K562 (cell line): ENCODE measurements around the gene EHD2. TPM values are rescaled to one million over a fixed set of nuclear protein-coding genes. Genes with fewer than 3 reads are reported as not detected.
A peak's percentile ranks its signal among the peaks of the same experiment; 100 is the strongest.

Experiments
- ATAC-seq: fragments of 200-7000 bp; cut with Tn5 transposase; 3 replicates; pipeline ENCODE4 v1.9.1; 2020; ENCODE audit warnings: moderate library complexity
- BruUV-seq: library from RNA; stranded (reverse); fragments of 400-500 nt; replicated peaks from 2 replicates; lab custom pipeline; 2021; lab: Mats Ljungman, UMichigan
- CTCF ChIA-PET: fragments of 300-600 bp; formaldehyde crosslinking; extraction: SDS; loops from one replicate; lab custom pipeline; 2021; ENCODE audit warnings: low intra/inter-chr PET ratio; lab: Yijun Ruan, JAX
- POLR2A ChIA-PET: fragments of 300-600, 350-650 bp; sonication (Branson Sonifier 250); formaldehyde crosslinking; extraction: SDS; loops from one replicate; lab custom pipeline; 2021; ENCODE audit warnings: antibody characterized with exemption, inconsistent platforms; lab: Yijun Ruan, JAX
- DNase-seq, 4 experiments: peaks; one replicate each; pipeline versions ENCODE4 v3.0.0 to v3.0.0-alpha.2; 2011 to 2018; ENCODE audit warnings: low spot score in 3 of 4, mixed read lengths in 3 of 4; ENCODE audit errors: extremely low read depth in 1 of 4
- FAIRE-seq: peaks from 2 replicates; lab custom pipeline; 2011; peaks lifted over from hg19 to GRCh38; lab: Jason Lieb, UNC
- H2AFZ ChIP-seq: 2 replicates; pipeline ENCODE4 v1.6.0; 2011; ENCODE audit warnings: low read depth, low read length, control low read depth, inconsistent platforms
- H3K27ac ChIP-seq: fragments of 200-600 bp; 3 replicates; pipeline ENCODE4 v1.8.0; 2011; ENCODE audit warnings: low read depth, mild to moderate bottlenecking, control low read depth, inconsistent platforms, low read length, moderate library complexity, mixed read lengths; ENCODE audit errors: extremely low read depth
- H3K27me3 ChIP-seq, 2 experiments: fragments of 300-600 bp in 1 of 2; 2 replicates in 1 of 2; 3 replicates in 1 of 2; pipeline versions ENCODE4 v1.6.0 to v1.8.0; 2011; ENCODE audit warnings: inconsistent platforms in 2 of 2, low read length in 2 of 2, mild to moderate bottlenecking in 1 of 2, mixed read lengths in 1 of 2, moderate library complexity in 1 of 2; ENCODE audit not compliant: control insufficient read depth in 2 of 2, insufficient read depth in 2 of 2
- H3K36me3 ChIP-seq: fragments of 300-600 bp; 3 replicates; pipeline ENCODE4 v1.8.0; 2011; ENCODE audit warnings: mild to moderate bottlenecking, low read length, inconsistent platforms; ENCODE audit not compliant: control insufficient read depth, insufficient read depth
- H3K4me1 ChIP-seq, 2 experiments: fragments of 200-600 bp in 1 of 2; replicated peaks in 1 of 2; 2 replicates in 1 of 2; 3 replicates in 1 of 2; pipeline versions ENCODE4 v1.5.1 to v1.8.0; 2011; ENCODE audit warnings: inconsistent platforms in 2 of 2, low read length in 2 of 2, mild to moderate bottlenecking in 1 of 2, mixed read lengths in 1 of 2, moderate library complexity in 1 of 2; ENCODE audit not compliant: control insufficient read depth in 2 of 2, insufficient read depth in 2 of 2
- H3K4me2 ChIP-seq: 2 replicates; pipeline ENCODE4 v1.6.1; 2011; ENCODE audit warnings: low read length, control low read depth, inconsistent platforms, mixed read lengths; ENCODE audit not compliant: insufficient read depth
- H3K4me3 ChIP-seq: fragments of 200-600 bp; sonication (generic), shearing (Covaris generic); 2 replicates; pipeline ENCODE4 v1.5.1; 2016; ENCODE audit warnings: control low read depth, inconsistent platforms
- H3K79me2 ChIP-seq: fragments of 200-600 bp; 3 replicates; pipeline ENCODE4 v1.8.0; 2011; ENCODE audit warnings: low read length, inconsistent platforms; ENCODE audit not compliant: control insufficient read depth, insufficient read depth
- H3K9ac ChIP-seq, 2 experiments: 2 replicates each; pipeline versions ENCODE4 v1.6.0 to v1.6.1; 2011; ENCODE audit warnings: low read depth in 2 of 2, low read length in 2 of 2, control low read depth in 1 of 2, inconsistent platforms in 1 of 2, mild to moderate bottlenecking in 1 of 2, mixed read lengths in 1 of 2; ENCODE audit not compliant: insufficient read depth in 1 of 2
- H3K9me1 ChIP-seq: one replicate; pipeline ENCODE4 v1.6.0; 2011; ENCODE audit warnings: inconsistent platforms, mild to moderate bottlenecking, low read length, moderate library complexity; ENCODE audit not compliant: control insufficient read depth, insufficient read depth
- H3K9me3 ChIP-seq: replicated peaks from 2 replicates; pipeline ENCODE4 v1.5.1; 2011; ENCODE audit warnings: low read depth, low read length, inconsistent platforms; ENCODE audit not compliant: control insufficient read depth, insufficient read depth
- H4K20me1 ChIP-seq: replicated peaks from 2 replicates; pipeline ENCODE4 v1.6.1; 2011; ENCODE audit warnings: low read length, inconsistent platforms, mixed read lengths; ENCODE audit not compliant: control insufficient read depth, insufficient read depth
- BMI1 ChIP-seq: fragments of 150-350 bp; IDR thresholded peaks from 2 replicates; pipeline ENCODE4 v1.6.1; 2014; ENCODE audit warnings: low read length
- BRD9 ChIP-seq: fragments of 450-650 bp; IDR thresholded peaks from 2 replicates; pipeline ENCODE4 v1.6.1; 2018; ENCODE audit warnings: low read depth; ENCODE audit not compliant: partially characterized antibody
- HNRNPUL1 ChIP-seq: fragments of 200-400 bp; formaldehyde crosslinking; IDR thresholded peaks from 2 replicates; pipeline ENCODE4 v1.6.1; 2017; ENCODE audit warnings: low read length
- KDM5B ChIP-seq: fragments of 200-600 bp; sonication (generic); IDR thresholded peaks from 2 replicates; pipeline ENCODE4 v1.6.1; 2012; ENCODE audit warnings: low read depth, mild to moderate bottlenecking, moderate library complexity, low read length, control low read depth, inconsistent platforms; ENCODE audit not compliant: insufficient replicate concordance
- MYC ChIP-seq, 2 experiments: fragments of 250-450 bp in 1 of 2; sonication (Bioruptor Pico) in 1 of 2; IDR thresholded peaks; 2 replicates each; pipeline versions ENCODE4 v1.5.1 to v1.6.1; 2012 to 2021; ENCODE audit warnings: low read depth in 2 of 2, borderline replicate concordance in 1 of 2, improper control_type of control experiment in 1 of 2, low read length in 1 of 2, mild to moderate bottlenecking in 1 of 2, moderate library complexity in 1 of 2
- NCOA1 ChIP-seq: fragments of 450-650 bp; IDR thresholded peaks from 2 replicates; pipeline ENCODE4 v1.6.1; 2016; ENCODE audit warnings: low read depth
- RAD51 ChIP-seq: fragments of 450-650 bp; IDR thresholded peaks from 2 replicates; pipeline ENCODE4 v1.7.1; 2016; ENCODE audit warnings: low read depth, mild to moderate bottlenecking, borderline replicate concordance
- RFX7 ChIP-seq: fragments of 250-450 bp; sonication (Bioruptor Pico); IDR thresholded peaks from 2 replicates; pipeline ENCODE4 v1.5.1; 2021; ENCODE audit warnings: mild to moderate bottlenecking
- SOX6 ChIP-seq: fragments of 450-650 bp; IDR thresholded peaks from 2 replicates; pipeline ENCODE4 v1.6.1; 2014; ENCODE audit warnings: mild to moderate bottlenecking
- SP1 ChIP-seq: sonication (generic); formaldehyde crosslinking; IDR thresholded peaks from 2 replicates; pipeline ENCODE4 v1.8.1; 2022; ENCODE audit warnings: mild to moderate bottlenecking, missing genetic modification reagents
- TAL1 ChIP-seq: fragments of 450-650 bp; IDR thresholded peaks from 2 replicates; pipeline ENCODE4 v1.6.1; 2016; ENCODE audit warnings: mild to moderate bottlenecking
- THRAP3 ChIP-seq: fragments of 450-650 bp; IDR thresholded peaks from 2 replicates; pipeline ENCODE4 v1.6.1; 2016; ENCODE audit warnings: mild to moderate bottlenecking, inconsistent platforms, borderline replicate concordance
- ZEB2 ChIP-seq: fragments of 450-650 bp; IDR thresholded peaks from 2 replicates; pipeline ENCODE4 v1.6.1; 2016
- ZKSCAN3 ChIP-seq: fragments of 250-450 bp; sonication (Bioruptor Pico); IDR thresholded peaks from 2 replicates; pipeline ENCODE4 v1.4.0; 2020
- ZNF184 ChIP-seq: sonication (generic); formaldehyde crosslinking; IDR thresholded peaks from 2 replicates; pipeline ENCODE4 v1.5.0; 2020; ENCODE audit warnings: missing genetic modification reagents
- WGBS: fragments of 100-300 bp; shearing (Covaris generic); methylation state at CpG from one replicate; pipeline ENCODE4 v1.1.6; 2016; ENCODE audit warnings: low coverage, mixed read lengths; ENCODE audit not compliant: insufficient coverage; ENCODE audit errors: missing lambda C conversion rate; 5-methylcytosine and 5-hydroxymethylcytosine counted together
- in situ Hi-C: fragments of 300-500 bp; cut with MboI; formaldehyde crosslinking; loops from 4 replicates; pipeline ENCODE4 v1.15.0; 2018; ENCODE audit warnings: inconsistent platforms, mixed read lengths
- intact Hi-C: fragments of 100-400 bp; cut with micrococcal nuclease; formaldehyde crosslinking; loops from 2 replicates; pipeline ENCODE4 v1.14.2; 2022
- polyA plus RNA-seq, 8 experiments: library from polyadenylated mRNA; depleted of rRNA in 4 of 8; stranded (reverse) in 5 of 8; unstranded in 3 of 8; fragments of >200 nt; fragmentation: Nextera tagmentation in 2 of 8; fragmentation: Illumina TruSeq in 1 of 8; extraction: Ambion mirVana in 2 of 8; extraction: Trizol in 1 of 8; gene quantifications; 2 replicates each; pipeline versions ENCODE4 v1.2.1 to v1.2.3, GENCODE V29; 2011 to 2014; ENCODE audit warnings: inconsistent platforms in 1 of 8, missing spikeins in 1 of 8
- total RNA-seq, 7 experiments: library from RNA; depleted of rRNA in 6 of 7; stranded (reverse); fragments of >200 nt in 6 of 7; fragmentation: Illumina TruSeq in 2 of 7; extraction: Trizol in 2 of 7; gene quantifications; 2 replicates each; pipeline versions ENCODE4 v1.2.1 to v1.2.3, GENCODE V29; 2011 to 2021; ENCODE audit warnings: low replicate concordance in 1 of 7
- TF ChIP-seq, protein P1 (sequence below): fragments of 450-650 bp; IDR thresholded peaks from 2 replicates; pipeline ENCODE4 v1.6.1; 2016; ENCODE audit warnings: missing biosample characterization, missing genetic modification characterization
- TF ChIP-seq, protein P2 (sequence below), 2 experiments: fragments of 450-650 bp; IDR thresholded peaks; 2 replicates each; pipeline ENCODE4 v1.6.1; 2016
- TF ChIP-seq, protein P3 (sequence below): fragments of 250-450 bp; sonication (Bioruptor Pico); IDR thresholded peaks from 2 replicates; pipeline ENCODE4 v1.8.0; 2021; ENCODE audit warnings: borderline replicate concordance, mild to moderate bottlenecking, moderate library complexity; ENCODE audit not compliant: poor library complexity, severe bottlenecking

Gene EHD2
- total and polyA plus RNA-seq, 9 of the 15 experiments (the other 6 are each of a cell fraction or from before 2014, with no cell fraction given), result 1.7 to 32.2 (median 3.0) TPM

DNA sequence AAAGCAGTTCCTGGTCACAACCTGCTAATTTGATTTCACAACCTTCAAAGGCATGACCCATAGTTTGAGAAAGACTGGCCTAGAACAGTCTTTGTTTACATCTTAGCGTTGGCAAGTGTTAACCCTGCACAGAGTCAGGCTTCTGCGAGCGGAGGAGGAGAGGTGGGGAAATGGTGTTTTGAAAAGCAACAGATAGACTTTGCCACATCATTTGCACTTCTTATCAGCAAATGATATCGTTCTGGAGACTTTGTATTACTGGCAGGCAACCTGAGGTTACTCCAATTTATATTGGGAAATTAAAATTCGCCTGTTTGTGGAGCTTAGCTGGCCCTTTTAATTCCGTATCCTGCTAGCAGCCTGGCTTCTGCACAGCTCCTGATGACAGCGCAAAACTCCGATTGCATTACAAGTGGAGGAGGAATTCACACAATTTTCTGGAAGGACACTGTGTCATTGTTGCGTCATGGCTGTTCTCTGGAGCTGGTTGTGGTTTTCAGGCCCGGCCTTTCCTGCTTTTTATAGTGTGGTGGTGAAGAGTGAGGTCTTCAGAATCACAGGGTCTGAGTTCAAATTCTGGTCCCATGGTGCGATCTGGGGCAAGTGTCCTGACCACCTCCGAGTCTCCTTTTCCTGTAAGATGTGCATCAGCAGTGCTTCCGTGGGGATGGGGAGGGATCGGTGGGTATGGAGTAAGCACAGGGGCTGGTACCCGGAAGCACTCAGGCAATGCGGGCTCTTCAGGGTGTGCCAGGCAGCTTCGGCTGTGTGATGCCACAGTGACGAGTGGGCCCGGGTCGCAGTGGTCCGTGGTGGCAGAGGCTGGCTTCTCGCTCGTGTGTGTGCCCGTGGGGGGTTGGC is 49.1 kb upstream of the EHD2 start:
- peak; percentile 80 for ATAC-seq
- H3K4me2 ChIP-seq, result peak overlapping the region; percentile 62
- FAIRE-seq, result peak; percentile 89
- no peaks in the 10 kb centered on the region for H3K27me3 ChIP-seq
- H4K20me1 ChIP-seq, result peaks cover 14% of the 10 kb centered on the region
- BruUV-seq, result no TSS peak
- peak overlapping the region; percentile 4 to 80; a peak in 1 of 4 replicates for H3K9ac ChIP-seq
- POLR2A ChIA-PET, result interaction anchor here (0.5 to 1.1 kb wide), 3 partner anchors 12 to 94 kb away, joined by 3 to 7 read pairs (median 3); no protein-coding TSS in a partner anchor
- 48% methylated on average over 20 of the region's 24 CpGs for WGBS
- H2AFZ ChIP-seq, result no peak overlapping the region
- peaks cover 22% of the 10 kb centered on the region in 2 experiments for H3K4me1 ChIP-seq
- CTCF ChIA-PET, result no interaction called here
- no peak overlapping the region for H3K4me3 ChIP-seq
- peak overlapping the region; percentile 48; the same call in 2 of the 3 replicates for H3K27ac ChIP-seq
- in situ Hi-C loops (no loop called here), intact Hi-C loops (no loop called here)
- 0 out of 3 replicates have a peak, but pooled peaks cover 6% of the 10 kb centered on the region for H3K36me3 ChIP-seq
- peaks cover 7% of the 10 kb centered on the region; the same call in 2 of the 3 replicates for H3K79me2 ChIP-seq
- H3K9me3 ChIP-seq, result no peaks in the 10 kb centered on the region
- DNase-seq, result peak; percentile 49 to 71 (median 54)
- peaks cover 3% of the 10 kb centered on the region for H3K9me1 ChIP-seq
- TF ChIP-seq TAL1, result no peak
- TF ChIP-seq SOX6, result peak; percentile 59; the same call in 1 of the 2 replicates
- no peak for TF ChIP-seq ZNF184 (CRISPR knock-in tag)
- TF ChIP-seq HNRNPUL1, result no peak
- TF ChIP-seq ZKSCAN3 (CRISPR knock-in tag), result no peak
- TF ChIP-seq, protein P1, sequence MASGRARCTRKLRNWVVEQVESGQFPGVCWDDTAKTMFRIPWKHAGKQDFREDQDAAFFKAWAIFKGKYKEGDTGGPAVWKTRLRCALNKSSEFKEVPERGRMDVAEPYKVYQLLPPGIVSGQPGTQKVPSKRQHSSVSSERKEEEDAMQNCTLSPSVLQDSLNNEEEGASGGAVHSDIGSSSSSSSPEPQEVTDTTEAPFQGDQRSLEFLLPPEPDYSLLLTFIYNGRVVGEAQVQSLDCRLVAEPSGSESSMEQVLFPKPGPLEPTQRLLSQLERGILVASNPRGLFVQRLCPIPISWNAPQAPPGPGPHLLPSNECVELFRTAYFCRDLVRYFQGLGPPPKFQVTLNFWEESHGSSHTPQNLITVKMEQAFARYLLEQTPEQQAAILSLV, result peak; percentile 64
- TF ChIP-seq KDM5B, result no peak
- TF ChIP-seq, protein P2, sequence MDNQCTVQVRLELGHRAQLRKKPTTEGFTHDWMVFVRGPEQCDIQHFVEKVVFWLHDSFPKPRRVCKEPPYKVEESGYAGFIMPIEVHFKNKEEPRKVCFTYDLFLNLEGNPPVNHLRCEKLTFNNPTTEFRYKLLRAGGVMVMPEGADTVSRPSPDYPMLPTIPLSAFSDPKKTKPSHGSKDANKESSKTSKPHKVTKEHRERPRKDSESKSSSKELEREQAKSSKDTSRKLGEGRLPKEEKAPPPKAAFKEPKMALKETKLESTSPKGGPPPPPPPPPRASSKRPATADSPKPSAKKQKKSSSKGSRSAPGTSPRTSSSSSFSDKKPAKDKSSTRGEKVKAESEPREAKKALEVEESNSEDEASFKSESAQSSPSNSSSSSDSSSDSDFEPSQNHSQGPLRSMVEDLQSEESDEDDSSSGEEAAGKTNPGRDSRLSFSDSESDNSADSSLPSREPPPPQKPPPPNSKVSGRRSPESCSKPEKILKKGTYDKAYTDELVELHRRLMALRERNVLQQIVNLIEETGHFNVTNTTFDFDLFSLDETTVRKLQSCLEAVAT (IDR thresholded peaks at IDR 0.05), result peak in 1 of 2 experiments; percentile 75; a peak in 2 of 4 replicates
- TF ChIP-seq RFX7 (CRISPR knock-in tag), result no peak
- TF ChIP-seq ZEB2, result 0 out of 2 replicates have a peak, but pooled peaks have one; percentile 23
- no peak for TF ChIP-seq SP1 (CRISPR knock-in tag)
- no peak for TF ChIP-seq THRAP3
- TF ChIP-seq, protein P3, sequence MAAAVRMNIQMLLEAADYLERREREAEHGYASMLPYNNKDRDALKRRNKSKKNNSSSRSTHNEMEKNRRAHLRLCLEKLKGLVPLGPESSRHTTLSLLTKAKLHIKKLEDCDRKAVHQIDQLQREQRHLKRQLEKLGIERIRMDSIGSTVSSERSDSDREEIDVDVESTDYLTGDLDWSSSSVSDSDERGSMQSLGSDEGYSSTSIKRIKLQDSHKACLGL (CRISPR knock-in tag), result no peak
- no peak for TF ChIP-seq RAD51
- TF ChIP-seq BMI1, result no peak
- 0 out of 2 replicates have a peak, but pooled peaks have one; percentile 30 for TF ChIP-seq NCOA1
- TF ChIP-seq MYC (IDR thresholded peaks at IDR 0.05; ENCODE audit: low read depth, low read length), result no peak
- TF ChIP-seq MYC (CRISPR knock-in tag; IDR thresholded peaks at IDR 0.05; ENCODE audit: borderline replicate concordance, low read depth), result no peak
- TF ChIP-seq BRD9, result peak; percentile 51
